ENCODE measurements around the gene SEZ6L.

Gene SEZ6L

GRCh38 chr22:26127126-26127525 lies 42.1 kb upstream of the SEZ6L start:
- no peak overlapping the region for H3K9ac ChIP-seq (ENCODE audit: low read depth, low read length, poor library complexity, severe bottlenecking)
- H4K20me1 ChIP-seq (ENCODE audit: insufficient read depth, low read length, poor library complexity, severe bottlenecking) = no peaks in the 10 kb centered on the region
- H3F3A ChIP-seq (ENCODE audit: low read depth) = no peaks in the 10 kb centered on the region
- TF ChIP-seq CTCF (conservative IDR thresholded peaks at IDR 0.05; ENCODE audit: low read length) (no peak), EZH2phosphoT487 (IDR thresholded peaks at IDR 0.05; ENCODE audit: borderline replicate concordance) (no peak)
- no peak overlapping the region for H3K4me3 ChIP-seq (ENCODE audit: low read length, poor library complexity, severe bottlenecking)
- H3K9me2 ChIP-seq (replicated peaks; ENCODE audit: low read depth, low read length) = no peaks in the 10 kb centered on the region
- H3K36me3 ChIP-seq (ENCODE audit: insufficient read depth, low read length) = no peaks in the 10 kb centered on the region
- no peaks in the 10 kb centered on the region for H3K79me2 ChIP-seq (ENCODE audit: insufficient read depth, low read length)
- no peak overlapping the region for H2AFZ ChIP-seq (ENCODE audit: low read length)
- no peaks in the 10 kb centered on the region for H3K27me3 ChIP-seq (ENCODE audit: insufficient read depth, low read length, poor library complexity, severe bottlenecking)
- no peaks in the 10 kb centered on the region for H3K9me3 ChIP-seq (ENCODE audit: insufficient read depth, low read depth, low read length)
- no peaks in the 10 kb centered on the region for H3K4me1 ChIP-seq (ENCODE audit: insufficient read depth, low read length, poor library complexity, severe bottlenecking)
- no peak overlapping the region for H3K4me2 ChIP-seq (ENCODE audit: low read depth, low read length, poor library complexity, severe bottlenecking)

- no peaks in the 10 kb centered on the region for H3K79me2 ChIP-seq (ENCODE audit: insufficient read depth, low read length)
- no peaks in the 10 kb centered on the region for H4K20me1 ChIP-seq (ENCODE audit: insufficient read depth, low read length, poor library complexity, severe bottlenecking)
- TF ChIP-seq EZH2phosphoT487 (IDR thresholded peaks at IDR 0.05; ENCODE audit: borderline replicate concordance) (no peak), CTCF (conservative IDR thresholded peaks at IDR 0.05; ENCODE audit: low read length) (no peak)
- no peak overlapping the region for H3K4me2 ChIP-seq (ENCODE audit: low read depth, low read length, poor library complexity, severe bottlenecking)
- H2AFZ ChIP-seq (ENCODE audit: low read length) = no peak overlapping the region
- H3K27me3 ChIP-seq (ENCODE audit: insufficient read depth, low read length, poor library complexity, severe bottlenecking) = no peaks in the 10 kb centered on the region
- no peaks in the 10 kb centered on the region for H3K9me3 ChIP-seq (ENCODE audit: insufficient read depth, low read depth, low read length)
- H3K36me3 ChIP-seq (ENCODE audit: insufficient read depth, low read length) = no peaks in the 10 kb centered on the region
- no peaks in the 10 kb centered on the region for H3F3A ChIP-seq (ENCODE audit: low read depth)
- H3K4me1 ChIP-seq (ENCODE audit: insufficient read depth, low read length, poor library complexity, severe bottlenecking) = no peaks in the 10 kb centered on the region
- H3K9ac ChIP-seq (ENCODE audit: low read depth, low read length, poor library complexity, severe bottlenecking) = no peak overlapping the region
- no peaks in the 10 kb centered on the region for H3K9me2 ChIP-seq (replicated peaks; ENCODE audit: low read depth, low read length)
- no peak overlapping the region for H3K4me3 ChIP-seq (ENCODE audit: low read length, poor library complexity, severe bottlenecking)
Observed at GRCh38 chr22:26127556-26127955, 41.7 kb upstream of the SEZ6L start.

- Histone ChIP-seq H4K20me1 (ENCODE audit: insufficient read depth, low read length, poor library complexity, severe bottlenecking) (no peaks in the 10 kb centered on the region), H3K79me2 (ENCODE audit: insufficient read depth, low read length) (no peaks in the 10 kb centered on the region), H3F3A (ENCODE audit: low read depth) (no peaks in the 10 kb centered on the region), H2AFZ (ENCODE audit: low read length) (no peak overlapping the region), H3K4me3 (ENCODE audit: low read length, poor library complexity, severe bottlenecking) (no peak overlapping the region), H3K4me1 (ENCODE audit: insufficient read depth, low read length, poor library complexity, severe bottlenecking) (no peaks in the 10 kb centered on the region), H3K9me2 (replicated peaks; ENCODE audit: low read depth, low read length) (no peaks in the 10 kb centered on the region), H3K27me3 (ENCODE audit: insufficient read depth, low read length, poor library complexity, severe bottlenecking) (no peaks in the 10 kb centered on the region), H3K36me3 (ENCODE audit: insufficient read depth, low read length) (no peaks in the 10 kb centered on the region), H3K9me3 (ENCODE audit: insufficient read depth, low read depth, low read length) (no peaks in the 10 kb centered on the region), H3K4me2 (ENCODE audit: low read depth, low read length, poor library complexity, severe bottlenecking) (no peak overlapping the region), H3K9ac (ENCODE audit: low read depth, low read length, poor library complexity, severe bottlenecking) (no peak overlapping the region)
- TF ChIP-seq CTCF (conservative IDR thresholded peaks at IDR 0.05; ENCODE audit: low read length) (no peak), EZH2phosphoT487 (IDR thresholded peaks at IDR 0.05; ENCODE audit: borderline replicate concordance) (no peak)
Observed at GRCh38 chr22:26131589-26132154, 37.6 kb upstream of the SEZ6L start.

Measured in Loucy (cell line).